H9 (cell line): Measurements from ENCODE around the gene NRXN3. TPM values are rescaled to one million over a fixed set of nuclear protein-coding genes. Genes with fewer than 3 reads are reported as not detected.

Source experiments
- DNase-seq: peaks from one replicate; pipeline ENCODE4 v3.0.0-alpha.2; 2017
- H2AFZ ChIP-seq: one replicate; pipeline ENCODE4 v1.6.1; 2013; ENCODE audit warnings: mild to moderate bottlenecking, low read length, control low read depth, moderate library complexity
- H2AK5ac ChIP-seq: 2 replicates; pipeline ENCODE4 v1.6.1; 2013; ENCODE audit warnings: low read length, control low read depth, mixed read lengths; ENCODE audit not compliant: insufficient read length
- H2BK120ac ChIP-seq: one replicate; pipeline ENCODE4 v1.6.1; 2013; ENCODE audit warnings: low read depth, mild to moderate bottlenecking, low read length, control low read depth, inconsistent platforms; ENCODE audit not compliant: poor library complexity, severe bottlenecking
- H2BK12ac ChIP-seq: 2 replicates; pipeline ENCODE4 v1.6.1; 2013; ENCODE audit warnings: low read length, control low read depth, mixed read lengths, low read depth; ENCODE audit not compliant: insufficient read length
- H2BK15ac ChIP-seq: 2 replicates; pipeline ENCODE4 v1.6.1; 2013; ENCODE audit warnings: low read depth, low read length, control low read depth
- H2BK20ac ChIP-seq: one replicate; pipeline ENCODE4 v1.6.1; 2013; ENCODE audit warnings: low read depth, mild to moderate bottlenecking, low read length, control low read depth, inconsistent platforms; ENCODE audit not compliant: poor library complexity, severe bottlenecking
- H2BK5ac ChIP-seq: 2 replicates; pipeline ENCODE4 v1.6.1; 2013; ENCODE audit warnings: low read length, control low read depth, mixed read lengths; ENCODE audit not compliant: insufficient read length
- H3K14ac ChIP-seq: 2 replicates; pipeline ENCODE4 v1.6.1; 2013; ENCODE audit warnings: low read length, control low read depth; ENCODE audit not compliant: insufficient read depth
- H3K18ac ChIP-seq: 2 replicates; pipeline ENCODE4 v1.6.1; 2013; ENCODE audit warnings: low read depth, mild to moderate bottlenecking, mixed read lengths, low read length, control low read depth; ENCODE audit not compliant: insufficient read length
- H3K23ac ChIP-seq: 2 replicates; pipeline ENCODE4 v1.6.1; 2013; ENCODE audit warnings: low read length, control low read depth, mixed read lengths, low read depth; ENCODE audit not compliant: insufficient read length
- H3K23me2 ChIP-seq: 2 replicates; pipeline ENCODE4 v1.6.1; 2013; ENCODE audit warnings: low read depth, mild to moderate bottlenecking, mixed read lengths, low read length, control low read depth; ENCODE audit not compliant: insufficient read length, poor library complexity, severe bottlenecking
- H3K27ac ChIP-seq: 2 replicates; pipeline ENCODE4 v1.5.1; 2013; ENCODE audit warnings: low read length, control low read depth, mixed read lengths, low read depth; ENCODE audit not compliant: insufficient read length
- H3K27me3 ChIP-seq: 2 replicates; pipeline ENCODE4 v1.6.1; 2013; ENCODE audit warnings: low read length, control low read depth, inconsistent platforms; ENCODE audit not compliant: insufficient read depth
- H3K4ac ChIP-seq: 2 replicates; pipeline ENCODE4 v1.6.1; 2013; ENCODE audit warnings: low read depth, mild to moderate bottlenecking, control low read depth, inconsistent platforms, low read length, moderate library complexity
- H3K4me1 ChIP-seq: 2 replicates; pipeline ENCODE4 v1.6.1; 2013; ENCODE audit warnings: low read length, control low read depth, inconsistent platforms; ENCODE audit not compliant: insufficient read depth
- H3K4me2 ChIP-seq: 2 replicates; pipeline ENCODE4 v1.6.1; 2013; ENCODE audit warnings: low read length, control low read depth, mixed read lengths; ENCODE audit not compliant: insufficient read length, insufficient read depth
- H3K56ac ChIP-seq: 2 replicates; pipeline ENCODE4 v1.6.1; 2013; ENCODE audit warnings: low read depth, mild to moderate bottlenecking, mixed read lengths, low read length, control low read depth; ENCODE audit not compliant: insufficient read length
- H3K79me1 ChIP-seq: 2 replicates; pipeline ENCODE4 v1.6.1; 2013; ENCODE audit warnings: low read depth, mild to moderate bottlenecking, moderate library complexity, low read length, control low read depth, inconsistent platforms; ENCODE audit not compliant: insufficient read depth, poor library complexity, severe bottlenecking
- H3K79me2 ChIP-seq: 2 replicates; pipeline ENCODE4 v1.6.1; 2013; ENCODE audit warnings: low read length, control low read depth, inconsistent platforms; ENCODE audit not compliant: insufficient read depth
- H3K9ac ChIP-seq: 2 replicates; pipeline ENCODE4 v1.6.1; 2013; ENCODE audit warnings: low read length, control low read depth, mixed read lengths; ENCODE audit not compliant: insufficient read length; ENCODE audit errors: extremely low read depth
- H3K9me3 ChIP-seq: one replicate; pipeline ENCODE4 v1.6.1; 2013; ENCODE audit warnings: low read depth, low read length, inconsistent platforms; ENCODE audit not compliant: control insufficient read depth
- H3T11ph ChIP-seq: one replicate; pipeline ENCODE4 v1.6.1; 2013; ENCODE audit warnings: mild to moderate bottlenecking, low read length, control low read depth, inconsistent platforms
- H4K20me1 ChIP-seq: one replicate; pipeline ENCODE4 v1.6.1; 2013; ENCODE audit not compliant: control insufficient read depth, insufficient read length, insufficient read depth
- H4K5ac ChIP-seq: 2 replicates; pipeline ENCODE4 v1.6.1; 2013; ENCODE audit warnings: low read depth, mild to moderate bottlenecking, mixed read lengths, low read length, control low read depth; ENCODE audit not compliant: insufficient read length
- H4K8ac ChIP-seq: replicated peaks from 2 replicates; pipeline ENCODE4 v1.6.1; 2013; ENCODE audit warnings: low read length, control low read depth, mixed read lengths, low read depth; ENCODE audit not compliant: insufficient read length
- H4K91ac ChIP-seq: 2 replicates; pipeline ENCODE4 v1.6.1; 2013; ENCODE audit warnings: low read depth, mild to moderate bottlenecking, moderate library complexity, mixed read lengths, low read length, control low read depth; ENCODE audit not compliant: insufficient read length
- H3K27ac Mint-ChIP-seq, 3 experiments: 2 replicates in 2 of 3; 3 replicates in 1 of 3; pipeline ENCODE4 v1.8.0; 2020 to 2021; ENCODE audit warnings: mixed read lengths in 3 of 3, mild to moderate bottlenecking in 1 of 3, moderate library complexity in 1 of 3
- H3K27me3 Mint-ChIP-seq: 2 replicates; pipeline ENCODE4 v1.8.0; 2021; ENCODE audit warnings: low read depth, mild to moderate bottlenecking, moderate library complexity, mixed read lengths
- H3K36me3 Mint-ChIP-seq, 3 experiments: 2 replicates in 2 of 3; 3 replicates in 1 of 3; pipeline ENCODE4 v1.8.0; 2020 to 2021; ENCODE audit warnings: low read depth in 3 of 3, mixed read lengths in 3 of 3; ENCODE audit not compliant: insufficient read depth in 1 of 3
- H3K4me1 Mint-ChIP-seq, 2 experiments: 2 replicates each; pipeline ENCODE4 v1.8.0; 2020; ENCODE audit warnings: mixed read lengths in 2 of 2
- H3K4me3 Mint-ChIP-seq, 2 experiments: 2 replicates in 1 of 2; 3 replicates in 1 of 2; pipeline ENCODE4 v1.8.0; 2020 to 2021; ENCODE audit warnings: mild to moderate bottlenecking in 2 of 2, mixed read lengths in 2 of 2, moderate library complexity in 1 of 2
- H3K9me3 Mint-ChIP-seq, 2 experiments: 2 replicates in 1 of 2; 3 replicates in 1 of 2; pipeline ENCODE4 v1.8.0; 2020; ENCODE audit warnings: mild to moderate bottlenecking in 2 of 2, mixed read lengths in 2 of 2, moderate library complexity in 1 of 2
- WGBS: extraction: QIAGEN DNeasy Blood & Tissue Kit; methylation state at CpG from one replicate; pipeline ENCODE4 v1.1.7; 2013; ENCODE audit warnings: missing lambda C conversion rate, low lambda C conversion rate, mixed read lengths; ENCODE audit not compliant: insufficient read length; ENCODE audit errors: extremely low coverage; 5-methylcytosine and 5-hydroxymethylcytosine counted together
- total RNA-seq: library from RNA; stranded (reverse); gene quantifications from 2 replicates; pipeline ENCODE4 v1.2.1, GENCODE V29; 2021
- TF ChIP-seq, protein P1 (sequence below): fragments of 200-600 bp; sonication (generic); conservative IDR thresholded peaks from 3 replicates; pipeline ENCODE4 v1.8.0; 2021; ENCODE audit warnings: antibody characterized with exemption, mild to moderate bottlenecking

NRXN3 gene
- total RNA-seq, 1 experiment from 2014 or later = 1.8 TPM

DNA sequence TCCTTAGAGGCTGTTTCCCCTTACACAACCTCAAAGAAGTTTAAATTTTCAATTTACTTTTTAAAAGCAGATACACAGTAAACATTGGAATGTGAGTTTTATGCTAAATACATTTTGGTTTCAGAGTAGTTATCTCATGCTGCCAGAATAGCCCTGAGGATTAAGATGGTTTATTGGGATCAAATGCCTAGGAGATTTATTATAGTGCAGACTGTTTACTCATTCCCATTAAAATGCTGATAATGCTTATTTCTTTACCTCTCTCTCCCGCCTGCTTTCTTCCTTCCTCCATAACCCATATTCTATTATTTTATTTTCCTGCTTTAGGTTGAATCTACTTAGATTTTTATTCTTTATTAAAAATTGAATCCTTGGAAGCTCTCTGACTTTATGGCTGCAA is 1701.0 kb downstream of the NRXN3 start:
- Histone ChIP-seq H3K4me2 (no peak overlapping the region), H3K23ac (no peak overlapping the region), H3K56ac (no peak overlapping the region), H4K20me1 (no peaks in the 10 kb centered on the region), H2BK12ac (no peak overlapping the region), H3K9ac (no peak overlapping the region), H3K9me3 (no peaks in the 10 kb centered on the region), H3K27me3 (no peaks in the 10 kb centered on the region), H3K79me2 (no peaks in the 10 kb centered on the region), H4K5ac (no peak overlapping the region), H3K18ac (no peak overlapping the region), H3K23me2 (no peaks in the 10 kb centered on the region), H2BK5ac (no peak overlapping the region), H4K91ac (no peak overlapping the region), H3K14ac (no peak overlapping the region), H3K4ac (no peak overlapping the region), H2BK120ac (no peak overlapping the region), H2AFZ (no peak overlapping the region), H3T11ph (no peak overlapping the region), H3K27ac (no peak overlapping the region), H2BK15ac (no peak overlapping the region), H4K8ac (no peak overlapping the region), H2AK5ac (no peak overlapping the region), H3K79me1 (no peaks in the 10 kb centered on the region), H2BK20ac (no peak overlapping the region), H3K4me1 (no peaks in the 10 kb centered on the region)
- DNase-seq = no peak
- Mint-ChIP-seq H3K4me3 (no peak overlapping the region), H3K9me3 (no peaks in the 10 kb centered on the region), H3K4me1 (no peaks in the 10 kb centered on the region), H3K36me3 (no peaks in the 10 kb centered on the region), H3K27ac (no peak overlapping the region), H3K27me3 (no peaks in the 10 kb centered on the region; the same call in 1 of the 2 replicates)
- TF ChIP-seq, protein P1, sequence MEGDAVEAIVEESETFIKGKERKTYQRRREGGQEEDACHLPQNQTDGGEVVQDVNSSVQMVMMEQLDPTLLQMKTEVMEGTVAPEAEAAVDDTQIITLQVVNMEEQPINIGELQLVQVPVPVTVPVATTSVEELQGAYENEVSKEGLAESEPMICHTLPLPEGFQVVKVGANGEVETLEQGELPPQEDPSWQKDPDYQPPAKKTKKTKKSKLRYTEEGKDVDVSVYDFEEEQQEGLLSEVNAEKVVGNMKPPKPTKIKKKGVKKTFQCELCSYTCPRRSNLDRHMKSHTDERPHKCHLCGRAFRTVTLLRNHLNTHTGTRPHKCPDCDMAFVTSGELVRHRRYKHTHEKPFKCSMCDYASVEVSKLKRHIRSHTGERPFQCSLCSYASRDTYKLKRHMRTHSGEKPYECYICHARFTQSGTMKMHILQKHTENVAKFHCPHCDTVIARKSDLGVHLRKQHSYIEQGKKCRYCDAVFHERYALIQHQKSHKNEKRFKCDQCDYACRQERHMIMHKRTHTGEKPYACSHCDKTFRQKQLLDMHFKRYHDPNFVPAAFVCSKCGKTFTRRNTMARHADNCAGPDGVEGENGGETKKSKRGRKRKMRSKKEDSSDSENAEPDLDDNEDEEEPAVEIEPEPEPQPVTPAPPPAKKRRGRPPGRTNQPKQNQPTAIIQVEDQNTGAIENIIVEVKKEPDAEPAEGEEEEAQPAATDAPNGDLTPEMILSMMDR = no peak
- no CpG with 5 or more reads among the region's 1 CpG for WGBS
